GM12872 (cell line): ENCODE data around the gene WIZ.

Experiments used
- CTCF ChIP-seq: IDR thresholded peaks from 3 replicates; pipeline ENCODE4 v1.5.1; 2011; ENCODE audit warnings: low read depth, mild to moderate bottlenecking, low read length, moderate library complexity; ENCODE audit not compliant: insufficient read depth

WIZ gene

GRCh38 chr19:15432629-15433518 is 16.9 kb downstream of the WIZ start:
- TF ChIP-seq CTCF, result no peak

GRCh38 chr19:15432018-15432494 is 17.7 kb downstream of the WIZ start:
- TF ChIP-seq CTCF, result no peak

- TF ChIP-seq CTCF, result no peak
These were observed 18.2 kb downstream of the WIZ start for GRCh38 chr19:15431396-15432017.

DNA sequence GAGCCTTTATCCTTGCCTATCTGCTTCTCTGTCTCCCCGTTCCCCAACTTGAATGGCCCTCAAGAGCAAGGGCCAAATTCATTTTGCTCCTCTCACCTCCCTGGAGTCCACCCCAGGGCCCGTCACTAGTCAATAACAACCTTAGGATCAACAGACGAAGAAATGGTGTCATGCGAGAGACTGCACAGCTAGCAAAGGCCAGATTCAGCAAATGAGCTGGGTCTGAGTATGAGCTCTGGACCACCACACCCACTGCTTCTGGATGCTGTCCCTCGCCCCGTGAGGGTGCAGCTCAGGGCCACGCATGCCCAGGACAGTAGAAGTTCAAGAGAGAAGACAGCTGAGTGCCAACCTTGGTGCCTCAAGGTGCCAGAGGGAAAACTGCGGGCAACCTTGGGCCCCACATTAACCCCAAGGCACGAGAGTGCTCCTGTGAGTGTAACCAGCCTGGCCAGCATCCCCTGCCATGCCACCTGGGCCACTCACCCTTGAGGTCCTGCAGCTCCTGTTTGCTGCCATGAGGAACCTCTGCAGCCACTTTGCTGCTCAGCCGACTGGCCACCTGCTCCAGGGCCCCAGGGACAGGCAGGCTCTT is 19.1 kb downstream of the WIZ start:
- no peak for TF ChIP-seq CTCF

GRCh38 chr19:15429825-15430467 is 19.8 kb downstream of the WIZ start:
- no peak for TF ChIP-seq CTCF

GRCh38 chr19:15428956-15429824 is 20.6 kb downstream of the WIZ start:
- TF ChIP-seq CTCF, result no peak
